Measurements from ENCODE around the gene VAMP5. TPM values are rescaled to one million over a fixed set of nuclear protein-coding genes. Genes with fewer than 3 reads are reported as not detected.
A peak's percentile ranks its signal among the peaks of the same experiment; 100 is the strongest.

The VAMP5 gene
- total RNA-seq, 1 donor from 2014 or later, result not detected

- peak within 1 kb of the TSS; percentile 89 for H3K4me3 Mint-ChIP-seq (ENCODE audit: unreplicated experiment)
- H3K27ac Mint-ChIP-seq (ENCODE audit: unreplicated experiment), result peak within 1 kb of the TSS; percentile 99
- no peaks in the 10 kb centered on the region for H3K9me3 Mint-ChIP-seq (ENCODE audit: unreplicated experiment)
- no peaks in the 10 kb centered on the region for H3K27me3 Mint-ChIP-seq (ENCODE audit: unreplicated experiment)
- peaks cover 49% of the 10 kb centered on the region for H3K4me1 Mint-ChIP-seq (ENCODE audit: unreplicated experiment)
- peak; percentile 98 for DNase-seq (ENCODE audit: extremely low spot score, unreplicated experiment)
- H3K36me3 Mint-ChIP-seq (ENCODE audit: unreplicated experiment), result peaks cover 34% of the 10 kb centered on the region
- TF ChIP-seq CTCF (IDR thresholded peaks at IDR 0.05), result peak; percentile 71
These were observed 45.5 kb upstream of the VAMP5 start, which contains the start of gene MAT2A for GRCh38 chr2:85538507-85539360. MAT2A (plus strand) TSS chr2:85539168; CDS start chr2:85539288, 120 bp downstream.

- TF ChIP-seq CTCF (IDR thresholded peaks at IDR 0.05), result no peak
- peak; percentile 86 for DNase-seq (ENCODE audit: extremely low spot score, unreplicated experiment)
- Mint-ChIP-seq H3K4me3 (ENCODE audit: unreplicated experiment) (peak overlapping the region; percentile 89), H3K9me3 (ENCODE audit: unreplicated experiment) (no peaks in the 10 kb centered on the region), H3K27me3 (ENCODE audit: unreplicated experiment) (no peaks in the 10 kb centered on the region), H3K27ac (ENCODE audit: unreplicated experiment) (peak overlapping the region; percentile 99), H3K36me3 (ENCODE audit: unreplicated experiment) (peaks cover 42% of the 10 kb centered on the region), H3K4me1 (ENCODE audit: unreplicated experiment) (peaks cover 54% of the 10 kb centered on the region)
These were observed 44.7 kb upstream of the VAMP5 start for GRCh38 chr2:85539361-85540132.

- Mint-ChIP-seq H3K36me3 (ENCODE audit: unreplicated experiment) (peaks cover 42% of the 10 kb centered on the region), H3K27me3 (ENCODE audit: unreplicated experiment) (no peaks in the 10 kb centered on the region)
- DNase-seq (ENCODE audit: extremely low spot score, unreplicated experiment), result no peak
These were observed 44.0 kb upstream of the VAMP5 start for GRCh38 chr2:85540133-85540648.

GRCh38 chr2:85541262-85541661 is 43.0 kb upstream of the VAMP5 start:
- Mint-ChIP-seq H3K4me1 (ENCODE audit: unreplicated experiment) (peaks cover 53% of the 10 kb centered on the region), H3K27ac (ENCODE audit: unreplicated experiment) (no peak overlapping the region), H3K9me3 (ENCODE audit: unreplicated experiment) (no peaks in the 10 kb centered on the region), H3K27me3 (ENCODE audit: unreplicated experiment) (no peaks in the 10 kb centered on the region), H3K36me3 (ENCODE audit: unreplicated experiment) (peaks cover 41% of the 10 kb centered on the region), H3K4me3 (ENCODE audit: unreplicated experiment) (peak overlapping the region; percentile 89)
- no peak for DNase-seq (ENCODE audit: extremely low spot score, unreplicated experiment)
- no peak for TF ChIP-seq CTCF (IDR thresholded peaks at IDR 0.05)

More at GRCh38 chr2:85540133-85540648, 44.0 kb upstream of the VAMP5 start:
- Mint-ChIP-seq H3K9me3 (ENCODE audit: unreplicated experiment) (no peaks in the 10 kb centered on the region), H3K27ac (ENCODE audit: unreplicated experiment) (peak overlapping the region; percentile 84), H3K4me1 (ENCODE audit: unreplicated experiment) (peaks cover 54% of the 10 kb centered on the region), H3K4me3 (ENCODE audit: unreplicated experiment) (peak overlapping the region; percentile 89)
- TF ChIP-seq CTCF (IDR thresholded peaks at IDR 0.05), result no peak
